HCT116 (cell line): ENCODE results near the gene PRPSAP1. TPM values are rescaled to one million over a fixed set of nuclear protein-coding genes. Genes with fewer than 3 reads are reported as not detected.

ENCODE experiments used
- ATAC-seq: fragments of 200-7000 bp; cut with Tn5 transposase; 2 replicates; pipeline ENCODE4 v1.9.1; 2020; ENCODE audit warnings: mild to moderate bottlenecking, moderate library complexity
- BruUV-seq: library from RNA; stranded (reverse); fragments of 400-500 nt; replicated peaks from 2 replicates; lab custom pipeline; 2021; lab: Mats Ljungman, UMichigan
- CTCF ChIA-PET: fragments of 300-600 bp; sonication (Branson Sonifier 250); formaldehyde crosslinking; loops from one replicate; lab custom pipeline; 2021; ENCODE audit warnings: antibody characterized with exemption; lab: Charles Lee
- POLR2A ChIA-PET: fragments of 300-600, 350-600 bp; sonication (Branson Sonifier 250); formaldehyde crosslinking; loops from one replicate; lab custom pipeline; 2021; ENCODE audit warnings: antibody characterized with exemption; lab: Charles Lee
- RAD21 ChIA-PET, 2 experiments: fragments of 300-600 bp; sonication (Branson Sonifier 250); formaldehyde crosslinking; loops; one replicate each; lab custom pipeline; 2023; ENCODE audit warnings: low total read pairs in 2 of 2; ENCODE audit not compliant: uncharacterized antibody in 2 of 2, unreplicated experiment in 2 of 2, low non-redundant PET in 1 of 2; lab: Charles Lee
- DNase-seq: peaks from one replicate; pipeline ENCODE4 v3.0.0-alpha.2; 2010; ENCODE audit warnings: low read depth, low spot score
- H2AFZ ChIP-seq: fragments of 200-600 bp; shearing (Covaris generic), sonication (generic); 2 replicates; pipeline ENCODE4 v1.6.1; 2017; ENCODE audit warnings: low read depth, mixed run types, mixed read lengths, antibody characterized with exemption, low read length; ENCODE audit not compliant: poor library complexity, severe bottlenecking
- H3K27ac ChIP-seq: 2 replicates; pipeline ENCODE4 v1.5.1; 2012; ENCODE audit warnings: low read depth, low read length
- H3K27me3 ChIP-seq: fragments of 200-600 bp; sonication (generic); 2 replicates; pipeline ENCODE4 v1.6.1; 2016; ENCODE audit warnings: mixed run types, low read length, mixed read lengths; ENCODE audit not compliant: insufficient read depth
- H3K36me3 ChIP-seq, 2 experiments: fragments of 200-500 bp in 1 of 2; fragments of 200-600 bp in 1 of 2; sonication (Bioruptor generic) in 1 of 2; sonication (generic) in 1 of 2; 2 replicates each; pipeline versions ENCODE4 v1.5.1 to v1.6.1; 2014 to 2016; ENCODE audit warnings: low read length in 2 of 2, inconsistent platforms in 1 of 2, mixed read lengths in 1 of 2, mixed run types in 1 of 2; ENCODE audit not compliant: insufficient read depth in 2 of 2, control insufficient read depth in 1 of 2
- H3K4me1 ChIP-seq, 2 experiments: fragments of 200-600 bp in 1 of 2; sonication (generic) in 1 of 2; 2 replicates each; pipeline versions ENCODE4 v1.5.1 to v1.6.1; 2012 to 2017; ENCODE audit warnings: low read length in 2 of 2, inconsistent platforms in 1 of 2, mild to moderate bottlenecking in 1 of 2, mixed read lengths in 1 of 2, mixed run types in 1 of 2, moderate library complexity in 1 of 2; ENCODE audit not compliant: insufficient read depth in 2 of 2, control insufficient read depth in 1 of 2
- H3K4me2 ChIP-seq: fragments of 200-600 bp; sonication (generic); 2 replicates; pipeline ENCODE4 v1.6.1; 2017; ENCODE audit warnings: mixed run types, low read length, mixed read lengths
- H3K4me3 ChIP-seq, 2 experiments: fragments of 200-600 bp in 1 of 2; sonication (generic) in 1 of 2; replicated peaks in 1 of 2; 2 replicates each; pipeline ENCODE4 v1.5.1; 2011 to 2016; ENCODE audit warnings: low read length in 2 of 2, control low read depth in 1 of 2, low read depth in 1 of 2, mild to moderate bottlenecking in 1 of 2, mixed read lengths in 1 of 2, mixed run types in 1 of 2
- H3K79me2 ChIP-seq: fragments of 200-600 bp; sonication (generic); 2 replicates; pipeline ENCODE4 v1.6.1; 2017; ENCODE audit warnings: mild to moderate bottlenecking, mixed run types, low read length, moderate library complexity, mixed read lengths; ENCODE audit not compliant: insufficient read depth
- H3K9ac ChIP-seq: fragments of 200-600 bp; sonication (generic); 2 replicates; pipeline ENCODE4 v1.6.1; 2016; ENCODE audit warnings: low read length, mixed read lengths
- H3K9me2 ChIP-seq: fragments of 200-600 bp; sonication (generic), shearing (Covaris generic); 2 replicates; pipeline ENCODE4 v1.6.1; 2017; ENCODE audit warnings: mixed run types, mild to moderate bottlenecking, moderate library complexity; ENCODE audit not compliant: insufficient read depth
- H3K9me3 ChIP-seq, 2 experiments: fragments of 200-500 bp in 1 of 2; fragments of 200-600 bp in 1 of 2; sonication (Bioruptor generic) in 1 of 2; sonication (generic) in 1 of 2; 2 replicates each; pipeline ENCODE4 v1.6.1; 2014 to 2017; ENCODE audit warnings: low read length in 2 of 2, mixed read lengths in 2 of 2, inconsistent platforms in 1 of 2, low read depth in 1 of 2, mild to moderate bottlenecking in 1 of 2, mixed run types in 1 of 2, moderate library complexity in 1 of 2; ENCODE audit not compliant: control insufficient read depth in 1 of 2, insufficient read depth in 1 of 2
- H4K20me1 ChIP-seq: fragments of 200-600 bp; sonication (generic), shearing (Covaris generic); 2 replicates; pipeline ENCODE4 v1.6.1; 2017; ENCODE audit warnings: mixed run types, mild to moderate bottlenecking, moderate library complexity; ENCODE audit not compliant: insufficient read depth
- ELF1 ChIP-seq: IDR thresholded peaks from 2 replicates; pipeline ENCODE4 v1.6.1; 2012; ENCODE audit warnings: low read depth, borderline replicate concordance
- FOSL1 ChIP-seq: IDR thresholded peaks from 2 replicates; pipeline ENCODE4 v1.6.1; 2012; ENCODE audit warnings: low read depth
- POLR2AphosphoS5 ChIP-seq: IDR thresholded peaks from 2 replicates; pipeline ENCODE4 v1.6.1; 2011; ENCODE audit warnings: mild to moderate bottlenecking, low read depth, low read length, moderate library complexity
- RAD21 ChIP-seq: IDR thresholded peaks from 2 replicates; pipeline ENCODE4 v1.6.1; 2012; ENCODE audit warnings: low read depth, mild to moderate bottlenecking
- REST ChIP-seq: IDR thresholded peaks from 2 replicates; pipeline ENCODE4 v1.6.1; 2012; ENCODE audit warnings: low read depth
- ZBTB33 ChIP-seq: IDR thresholded peaks from 2 replicates; pipeline ENCODE4 v1.6.1; 2011; ENCODE audit warnings: mild to moderate bottlenecking, low read length, moderate library complexity; ENCODE audit not compliant: insufficient replicate concordance; ENCODE audit errors: extremely low read depth
- ZFX ChIP-seq: fragments of 450-650 bp; IDR thresholded peaks from 2 replicates; pipeline ENCODE4 v1.6.1; 2017
- intact Hi-C: fragments of 100-400 bp; cut with micrococcal nuclease; formaldehyde crosslinking; loops from 2 replicates; pipeline ENCODE4 v1.10.0; 2022
- total RNA-seq: library from RNA; stranded (reverse); gene quantifications from one replicate; pipeline ENCODE4 v1.2.1, GENCODE V29; 2021; ENCODE audit not compliant: unreplicated experiment
- TF ChIP-seq, protein P1 (sequence below): IDR thresholded peaks from 2 replicates; pipeline ENCODE4 v1.6.1; 2012

The PRPSAP1 gene
- total RNA-seq, 1 experiment from 2014 or later = 81.4 TPM

DNA sequence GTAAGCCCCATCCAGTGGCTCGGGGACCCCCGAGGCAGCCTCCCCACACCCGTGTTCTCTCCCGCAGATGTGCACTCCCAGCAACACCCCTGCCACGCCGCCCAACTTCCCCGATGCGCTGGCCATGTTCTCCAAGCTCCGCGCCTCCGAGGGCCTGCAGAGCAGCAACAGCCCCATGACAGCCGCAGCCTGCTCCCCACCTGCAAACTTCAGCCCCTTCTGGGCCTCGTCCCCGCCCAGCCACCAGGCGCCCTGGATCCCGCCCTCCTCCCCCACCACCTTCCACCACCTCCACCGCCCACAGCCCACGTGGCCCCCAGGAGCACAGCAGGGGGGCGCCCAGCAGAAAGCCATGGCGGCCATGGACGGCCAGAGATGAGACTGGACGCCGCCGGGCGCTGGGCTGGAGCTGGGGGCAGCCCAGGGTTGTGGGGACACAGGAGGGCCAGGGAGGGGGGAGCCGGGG, 83.6 kb downstream of the PRPSAP1 start:
- Histone ChIP-seq H3K9me2 (no peaks in the 10 kb centered on the region), H3K9me3 (no peaks in the 10 kb centered on the region), H3K27me3 (no peaks in the 10 kb centered on the region), H3K36me3 (peaks cover 3 to 21% of the 10 kb centered on the region in 2 experiments; a peak in 2 of 4 replicates), H3K27ac (no peak overlapping the region), H4K20me1 (no peaks in the 10 kb centered on the region), H3K79me2 (peaks cover 24% of the 10 kb centered on the region), H3K4me3 (no peak overlapping the region), H3K9ac (no peak overlapping the region), H2AFZ (no peak overlapping the region), H3K4me1 (peaks cover 6 to 16% of the 10 kb centered on the region in 2 experiments), H3K4me2 (no peak overlapping the region)
- POLR2A ChIA-PET = interaction anchor here (1.1 kb wide), 1 partner anchor 166 kb away, joined by 3 read pairs; the partner anchor contains the start of gene EXOC7
- TF ChIP-seq POLR2AphosphoS5 (no peak), ELF1 (no peak), REST (no peak), ZFX (no peak), RAD21 (no peak), FOSL1 (no peak), ZBTB33 (no peak)
- TF ChIP-seq, protein P1, sequence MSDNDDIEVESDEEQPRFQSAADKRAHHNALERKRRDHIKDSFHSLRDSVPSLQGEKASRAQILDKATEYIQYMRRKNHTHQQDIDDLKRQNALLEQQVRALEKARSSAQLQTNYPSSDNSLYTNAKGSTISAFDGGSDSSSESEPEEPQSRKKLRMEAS = no peak
- ATAC-seq (no peak), DNase-seq (no peak)
- CTCF ChIA-PET = interaction anchor here (1.3 kb wide), 1 partner anchor 9 kb away, joined by 7 read pairs; no protein-coding TSS in a partner anchor
- intact Hi-C loops = no loop called here
- no TSS peak for BruUV-seq
- RAD21 ChIA-PET = no interaction called here
